ENCODE results near the gene SOX6. TPM values are rescaled to one million over a fixed set of nuclear protein-coding genes. Genes with fewer than 3 reads are reported as not detected.
A peak's percentile ranks its signal among the peaks of the same experiment; 100 is the strongest.

The SOX6 gene
- polyA plus RNA-seq, 10 donors = 13.4 to 28.1 (median 18.6) TPM

GRCh38 chr11:16365581-16366228 lies 9.4 kb upstream of the SOX6 start:
- DNase-seq = peak; percentile 30 to 66 (median 31)

- no peak for DNase-seq
Observed at GRCh38 chr11:16364254-16364653, 7.9 kb upstream of the SOX6 start.

GRCh38 chr11:16363706-16364105 lies 7.4 kb upstream of the SOX6 start:
- DNase-seq = no peak

- DNase-seq = no peak
Observed at GRCh38 chr11:16361108-16361865, 4.9 kb upstream of the SOX6 start.

- no peak for DNase-seq
Observed at GRCh38 chr11:16359369-16359768, 3.0 kb upstream of the SOX6 start.

GRCh38 chr11:16358726-16359125 lies 2.4 kb upstream of the SOX6 start:
- DNase-seq = no peak

- no peak for DNase-seq
Observed at GRCh38 chr11:16357775-16358174, 1.4 kb upstream of the SOX6 start.

- DNase-seq = peak; percentile 47 to 84 (median 59)
Observed at GRCh38 chr11:16356761-16357393, 531 bp upstream of the SOX6 start.

GRCh38 chr11:16352707-16353106 lies 3.6 kb downstream of the SOX6 start:
- DNase-seq = no peak

- DNase-seq = no peak
Observed at GRCh38 chr11:16350125-16350524, 6.2 kb downstream of the SOX6 start.

GRCh38 chr11:16347928-16348685 lies 8.2 kb downstream of the SOX6 start:
- peak in 1 of 3 donors; percentile 32 for DNase-seq

- peak in 1 of 3 donors; percentile 56 for DNase-seq
Observed at GRCh38 chr11:16346975-16347374, 9.4 kb downstream of the SOX6 start.

GRCh38 chr11:16341853-16342252 lies 14.5 kb downstream of the SOX6 start:
- DNase-seq = no peak

- DNase-seq = peak; percentile 47 to 82 (median 48)
Observed at GRCh38 chr11:16338393-16338792, 18.0 kb downstream of the SOX6 start.

GRCh38 chr11:16337421-16338213 lies 18.7 kb downstream of the SOX6 start:
- DNase-seq = peak in 1 of 3 donors; percentile 15

GRCh38 chr11:16336721-16337120 lies 19.6 kb downstream of the SOX6 start:
- DNase-seq = no peak

GRCh38 chr11:16336204-16336603 lies 20.1 kb downstream of the SOX6 start:
- DNase-seq = no peak

GRCh38 chr11:16335236-16335962 lies 20.9 kb downstream of the SOX6 start:
- DNase-seq = no peak

- DNase-seq = peak in 1 of 3 donors; percentile 37
Observed at GRCh38 chr11:16326679-16327297, 29.6 kb downstream of the SOX6 start.

GRCh38 chr11:16322190-16322589 lies 34.2 kb downstream of the SOX6 start:
- no peak for DNase-seq
